HG03066 (cell line): ENCODE measurements around the gene SLC39A11.

Experiments
- ATAC-seq: cut with Tn5 transposase; IDR thresholded peaks from one replicate; pipeline ENCODE4 v1.9.1; 2021; ENCODE audit warnings: low read depth; ENCODE audit not compliant: unreplicated experiment

The SLC39A11 gene

GRCh38 chr17:73048170-73048569 lies 44.3 kb downstream of the SLC39A11 start:
- no peak for ATAC-seq

GRCh38 chr17:73045724-73046123 lies 46.8 kb downstream of the SLC39A11 start:
- ATAC-seq = no peak

GRCh38 chr17:73043686-73044581 lies 48.6 kb downstream of the SLC39A11 start:
- ATAC-seq = no peak

- no peak for ATAC-seq
Observed at GRCh38 chr17:73042809-73043685, 49.4 kb downstream of the SLC39A11 start.

GRCh38 chr17:73042225-73042624 lies 50.3 kb downstream of the SLC39A11 start:
- ATAC-seq = no peak

GRCh38 chr17:73039282-73039681 lies 53.2 kb downstream of the SLC39A11 start:
- no peak for ATAC-seq

GRCh38 chr17:73031472-73031871 lies 61.0 kb downstream of the SLC39A11 start:
- ATAC-seq = no peak

- ATAC-seq = no peak
Observed at GRCh38 chr17:73030995-73031394, 61.5 kb downstream of the SLC39A11 start.

- ATAC-seq = no peak
Observed at GRCh38 chr17:73030501-73030921, 62.0 kb downstream of the SLC39A11 start.

GRCh38 chr17:73029991-73030390 lies 62.5 kb downstream of the SLC39A11 start:
- no peak for ATAC-seq

- no peak for ATAC-seq
Observed at GRCh38 chr17:73029021-73029420, 63.5 kb downstream of the SLC39A11 start.

GRCh38 chr17:73028299-73028755 lies 64.2 kb downstream of the SLC39A11 start:
- no peak for ATAC-seq

- no peak for ATAC-seq
Observed at GRCh38 chr17:73027130-73027741, 65.3 kb downstream of the SLC39A11 start.

- no peak for ATAC-seq
Observed at GRCh38 chr17:73025041-73025560, 67.4 kb downstream of the SLC39A11 start.

GRCh38 chr17:73023759-73024158 lies 68.7 kb downstream of the SLC39A11 start:
- no peak for ATAC-seq

- ATAC-seq = no peak
Observed at GRCh38 chr17:73022694-73023093, 69.8 kb downstream of the SLC39A11 start.

- no peak for ATAC-seq
Observed at GRCh38 chr17:73021771-73022170, 70.7 kb downstream of the SLC39A11 start.

- no peak for ATAC-seq
Observed at GRCh38 chr17:73020110-73020509, 72.4 kb downstream of the SLC39A11 start.

- no peak for ATAC-seq
Observed at GRCh38 chr17:73018599-73018998, 73.9 kb downstream of the SLC39A11 start.

- ATAC-seq = no peak
Observed at GRCh38 chr17:73017658-73018057, 74.8 kb downstream of the SLC39A11 start.
